Measurements from ENCODE around the gene C10orf67.
"Not testable (repeated sequence)": the region's sequence is repeated elsewhere in the genome, so short reads cannot be mapped to it uniquely, and the experiment has no call there.

C10orf67 gene

GRCh38 chr10:23270531-23270930 is 74.1 kb downstream of the C10orf67 start:
- DNase-seq (ENCODE audit: low read depth, low spot score), result no peak

GRCh38 chr10:23263441-23264164 is 81.0 kb downstream of the C10orf67 start:
- no peak for DNase-seq (ENCODE audit: low read depth, low spot score)

- DNase-seq (ENCODE audit: low read depth, low spot score), result no peak
These were observed 81.7 kb downstream of the C10orf67 start for GRCh38 chr10:23262928-23263327.

- DNase-seq (ENCODE audit: low read depth, low spot score), result no peak
These were observed 86.1 kb downstream of the C10orf67 start for GRCh38 chr10:23258516-23258915.

- DNase-seq (ENCODE audit: low read depth, low spot score), result no peak
These were observed 90.8 kb downstream of the C10orf67 start for GRCh38 chr10:23253780-23254179.

GRCh38 chr10:23252859-23253258 is 91.7 kb downstream of the C10orf67 start:
- not testable (repeated sequence) for DNase-seq (ENCODE audit: low read depth, low spot score)

- DNase-seq (ENCODE audit: low read depth, low spot score), result not testable (repeated sequence)
These were observed 102.8 kb downstream of the C10orf67 start for GRCh38 chr10:23241779-23242178.

- DNase-seq (ENCODE audit: low read depth, low spot score), result no peak
These were observed 106.6 kb downstream of the C10orf67 start for GRCh38 chr10:23238015-23238414.

- no peak for DNase-seq (ENCODE audit: low read depth, low spot score)
These were observed 114.0 kb downstream of the C10orf67 start for GRCh38 chr10:23230582-23230981.

- DNase-seq (ENCODE audit: low read depth, low spot score), result no peak
These were observed 127.1 kb downstream of the C10orf67 start for GRCh38 chr10:23217471-23217870.

- DNase-seq (ENCODE audit: low read depth, low spot score), result no peak
These were observed 138.5 kb downstream of the C10orf67 start for GRCh38 chr10:23205972-23206642.

GRCh38 chr10:23204773-23205172 is 139.8 kb downstream of the C10orf67 start:
- no peak for DNase-seq (ENCODE audit: low read depth, low spot score)

- no peak for DNase-seq (ENCODE audit: low read depth, low spot score)
These were observed 140.9 kb downstream of the C10orf67 start for GRCh38 chr10:23203369-23204325.

GRCh38 chr10:23202779-23203178 is 141.8 kb downstream of the C10orf67 start:
- no peak for DNase-seq (ENCODE audit: low read depth, low spot score)

- DNase-seq (ENCODE audit: low read depth, low spot score), result no peak
These were observed 142.8 kb downstream of the C10orf67 start for GRCh38 chr10:23201837-23202236.

- no peak for DNase-seq (ENCODE audit: low read depth, low spot score)
These were observed 143.5 kb downstream of the C10orf67 start for GRCh38 chr10:23200997-23201652.

- DNase-seq (ENCODE audit: low read depth, low spot score), result no peak
These were observed 144.0 kb downstream of the C10orf67 start for GRCh38 chr10:23200586-23200985.

GRCh38 chr10:23199768-23200511 is 144.7 kb downstream of the C10orf67 start:
- DNase-seq (ENCODE audit: low read depth, low spot score), result no peak

GRCh38 chr10:23198940-23199767 is 145.4 kb downstream of the C10orf67 start:
- DNase-seq (ENCODE audit: low read depth, low spot score), result no peak

GRCh38 chr10:23198610-23198939 is 146.0 kb downstream of the C10orf67 start:
- no peak for DNase-seq (ENCODE audit: low read depth, low spot score)
